ENCODE measurements around the gene CPB1. TPM values are rescaled to one million over a fixed set of nuclear protein-coding genes. Genes with fewer than 3 reads are reported as not detected.
"Not testable (repeated sequence)": the region's sequence is repeated elsewhere in the genome, so short reads cannot be mapped to it uniquely, and the experiment has no call there.

The CPB1 gene
- not detected for total RNA-seq

GRCh38 chr3:148827585-148827984 is at the start of gene CPB1:
Gene CPB1 (plus strand): TSS chr3:148827811. CDS start chr3:148827824, 13 bp downstream.
- no peak for DNase-seq

- no peak for DNase-seq
Observed at GRCh38 chr3:148778926-148779325, 48.7 kb upstream of the CPB1 start.

- DNase-seq, result not testable (repeated sequence)
Observed at GRCh38 chr3:148785026-148785425, 42.6 kb upstream of the CPB1 start.

GRCh38 chr3:148786159-148786558 is 41.5 kb upstream of the CPB1 start:
- not testable (repeated sequence) for DNase-seq

- DNase-seq, result no peak
Observed at GRCh38 chr3:148789146-148789545, 38.5 kb upstream of the CPB1 start.

GRCh38 chr3:148789906-148790305 is 37.7 kb upstream of the CPB1 start:
- no peak for DNase-seq

GRCh38 chr3:148790370-148790769 is 37.2 kb upstream of the CPB1 start:
- no peak for DNase-seq

- no peak for DNase-seq
Observed at GRCh38 chr3:148790851-148791735, 36.5 kb upstream of the CPB1 start.

GRCh38 chr3:148791920-148792319 is 35.7 kb upstream of the CPB1 start:
- no peak for DNase-seq

GRCh38 chr3:148792516-148792915 is 35.1 kb upstream of the CPB1 start:
- no peak for DNase-seq

GRCh38 chr3:148796799-148797198 is 30.8 kb upstream of the CPB1 start:
- no peak for DNase-seq

GRCh38 chr3:148797795-148798194 is 29.8 kb upstream of the CPB1 start:
- DNase-seq, result no peak

- no peak for DNase-seq
Observed at GRCh38 chr3:148800414-148800813, 27.2 kb upstream of the CPB1 start.

- no peak for DNase-seq
Observed at GRCh38 chr3:148809835-148810234, 17.8 kb upstream of the CPB1 start.

- DNase-seq, result no peak
Observed at GRCh38 chr3:148815316-148816110, 12.1 kb upstream of the CPB1 start.

GRCh38 chr3:148816427-148816826 is 11.2 kb upstream of the CPB1 start:
- DNase-seq, result no peak

- DNase-seq, result no peak
Observed at GRCh38 chr3:148816981-148817525, 10.6 kb upstream of the CPB1 start.

GRCh38 chr3:148820361-148821245 is 7.0 kb upstream of the CPB1 start:
- no peak for DNase-seq

- DNase-seq, result no peak
Observed at GRCh38 chr3:148823026-148823425, 4.6 kb upstream of the CPB1 start.

- DNase-seq, result no peak
Observed at GRCh38 chr3:148825476-148825875, 2.1 kb upstream of the CPB1 start.

- no peak for DNase-seq
Observed at GRCh38 chr3:148828136-148828690, 602 bp downstream of the CPB1 start.

GRCh38 chr3:148829926-148830325 is 2.3 kb downstream of the CPB1 start:
- DNase-seq, result no peak

Measured in effector CD4-positive, alpha-beta T cell (primary cell).